ENCODE measurements around the gene FMR1. TPM values are rescaled to one million over a fixed set of nuclear protein-coding genes. Genes with fewer than 3 reads are reported as not detected.

Gene FMR1
- total RNA-seq, 2 donors from 2014 or later = 22.0 to 34.6 TPM

DNA sequence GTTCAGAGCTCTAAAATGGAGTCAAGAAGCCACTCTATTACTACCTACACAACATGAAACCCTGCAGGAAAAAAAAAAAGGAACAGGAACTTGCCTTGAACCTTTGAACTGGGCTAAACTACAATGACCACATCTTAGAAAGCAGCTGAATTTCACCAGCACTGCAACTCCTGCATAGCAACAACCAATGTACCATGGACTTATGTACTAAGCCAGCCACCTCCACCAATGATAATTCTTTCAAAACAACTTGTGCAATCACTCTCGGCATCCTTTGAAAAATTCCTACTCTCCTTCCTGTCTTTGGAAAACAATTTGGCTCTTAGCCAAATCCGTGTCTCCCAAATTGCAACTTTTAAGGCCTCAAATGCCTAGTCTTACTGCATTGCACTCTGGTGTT lies 26.8 kb upstream of the FMR1 start:
- DNase-seq (ENCODE audit: low spot score) = no peak
- TF ChIP-seq, protein P1, sequence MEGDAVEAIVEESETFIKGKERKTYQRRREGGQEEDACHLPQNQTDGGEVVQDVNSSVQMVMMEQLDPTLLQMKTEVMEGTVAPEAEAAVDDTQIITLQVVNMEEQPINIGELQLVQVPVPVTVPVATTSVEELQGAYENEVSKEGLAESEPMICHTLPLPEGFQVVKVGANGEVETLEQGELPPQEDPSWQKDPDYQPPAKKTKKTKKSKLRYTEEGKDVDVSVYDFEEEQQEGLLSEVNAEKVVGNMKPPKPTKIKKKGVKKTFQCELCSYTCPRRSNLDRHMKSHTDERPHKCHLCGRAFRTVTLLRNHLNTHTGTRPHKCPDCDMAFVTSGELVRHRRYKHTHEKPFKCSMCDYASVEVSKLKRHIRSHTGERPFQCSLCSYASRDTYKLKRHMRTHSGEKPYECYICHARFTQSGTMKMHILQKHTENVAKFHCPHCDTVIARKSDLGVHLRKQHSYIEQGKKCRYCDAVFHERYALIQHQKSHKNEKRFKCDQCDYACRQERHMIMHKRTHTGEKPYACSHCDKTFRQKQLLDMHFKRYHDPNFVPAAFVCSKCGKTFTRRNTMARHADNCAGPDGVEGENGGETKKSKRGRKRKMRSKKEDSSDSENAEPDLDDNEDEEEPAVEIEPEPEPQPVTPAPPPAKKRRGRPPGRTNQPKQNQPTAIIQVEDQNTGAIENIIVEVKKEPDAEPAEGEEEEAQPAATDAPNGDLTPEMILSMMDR (IDR thresholded peaks at IDR 0.05) = no peak
- TF ChIP-seq POLR2A (IDR thresholded peaks at IDR 0.05) = no peak
- no peak for TF ChIP-seq POLR2AphosphoS5 (IDR thresholded peaks at IDR 0.05)
- H3K9me3 ChIP-seq = no peaks in the 10 kb centered on the region
- no peak overlapping the region for H3K4me3 ChIP-seq
- H3K27ac ChIP-seq = no peak overlapping the region
- H3K27me3 ChIP-seq (replicated peaks; ENCODE audit: insufficient read depth) = no peaks in the 10 kb centered on the region
- no peaks in the 10 kb centered on the region for H3K36me3 ChIP-seq
- intact Hi-C loops (cut with DNase I) = no loop called here
- no peaks in the 10 kb centered on the region for H3K4me1 ChIP-seq (replicated peaks)
- WGBS = 20% methylated on average over 2 of the region's 2 CpGs

DNA sequence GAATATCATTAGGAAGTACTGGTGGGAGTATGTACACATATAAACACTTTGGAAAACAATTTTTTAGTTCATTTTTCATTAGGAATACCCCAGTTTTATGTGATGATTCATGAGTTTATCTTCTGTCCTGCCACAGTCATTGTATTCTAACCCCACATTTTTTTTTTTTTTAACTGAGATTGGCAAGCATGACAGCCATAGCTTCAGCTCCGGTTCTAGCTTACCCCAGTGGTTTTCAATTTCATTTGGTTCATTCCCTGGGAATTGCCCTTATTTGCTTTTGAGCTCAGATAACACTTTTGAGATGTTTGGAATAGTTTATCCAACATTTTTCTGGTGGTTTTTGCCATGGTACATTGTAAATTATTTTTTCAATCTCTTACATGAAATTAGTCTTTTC lies 21.0 kb upstream of the FMR1 start:
- DNase-seq (ENCODE audit: low spot score) = no peak
- Histone ChIP-seq H3K36me3 (no peaks in the 10 kb centered on the region), H3K9me3 (no peaks in the 10 kb centered on the region), H3K27ac (no peak overlapping the region), H3K4me1 (replicated peaks) (no peaks in the 10 kb centered on the region), H3K4me3 (no peak overlapping the region), H3K27me3 (replicated peaks; ENCODE audit: insufficient read depth) (no peaks in the 10 kb centered on the region)
- 8% methylated on average over 1 of the region's 1 CpG for WGBS
- intact Hi-C loops (cut with DNase I) = no loop called here
- TF ChIP-seq, protein P1 (IDR thresholded peaks at IDR 0.05) = no peak
- TF ChIP-seq POLR2A (IDR thresholded peaks at IDR 0.05) (no peak), POLR2AphosphoS5 (IDR thresholded peaks at IDR 0.05) (no peak)

DNA sequence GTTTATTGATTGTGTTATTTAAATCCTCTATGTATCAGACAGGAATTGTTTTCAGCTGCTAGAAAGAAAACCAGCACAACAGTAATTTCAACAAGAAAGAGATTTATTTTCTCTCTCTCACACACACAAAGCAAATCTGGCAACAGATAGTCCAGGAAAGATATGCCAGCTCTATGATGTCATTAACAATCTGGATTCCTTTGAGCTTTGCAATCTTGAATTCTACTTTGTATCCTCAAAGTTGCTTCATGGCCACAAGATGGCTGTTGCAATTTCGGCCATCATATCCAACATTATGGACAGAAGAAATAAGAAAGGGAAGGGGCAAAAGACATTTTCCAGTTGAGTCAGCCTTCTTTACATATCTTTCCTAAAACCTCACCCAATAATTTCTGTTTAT lies 19.8 kb upstream of the FMR1 start:
- DNase-seq (ENCODE audit: low spot score) = no peak
- no peaks in the 10 kb centered on the region for H3K9me3 ChIP-seq
- H3K27ac ChIP-seq = no peak overlapping the region
- H3K27me3 ChIP-seq (replicated peaks; ENCODE audit: insufficient read depth) = no peaks in the 10 kb centered on the region
- no peaks in the 10 kb centered on the region for H3K36me3 ChIP-seq
- 93% methylated on average over 1 of the region's 1 CpG for WGBS
- intact Hi-C loops (cut with DNase I) = no loop called here
- TF ChIP-seq POLR2AphosphoS5 (IDR thresholded peaks at IDR 0.05) (no peak), POLR2A (IDR thresholded peaks at IDR 0.05) (no peak)
- TF ChIP-seq, protein P1 (IDR thresholded peaks at IDR 0.05) = no peak
- H3K4me3 ChIP-seq = no peak overlapping the region
- no peaks in the 10 kb centered on the region for H3K4me1 ChIP-seq (replicated peaks)

DNA sequence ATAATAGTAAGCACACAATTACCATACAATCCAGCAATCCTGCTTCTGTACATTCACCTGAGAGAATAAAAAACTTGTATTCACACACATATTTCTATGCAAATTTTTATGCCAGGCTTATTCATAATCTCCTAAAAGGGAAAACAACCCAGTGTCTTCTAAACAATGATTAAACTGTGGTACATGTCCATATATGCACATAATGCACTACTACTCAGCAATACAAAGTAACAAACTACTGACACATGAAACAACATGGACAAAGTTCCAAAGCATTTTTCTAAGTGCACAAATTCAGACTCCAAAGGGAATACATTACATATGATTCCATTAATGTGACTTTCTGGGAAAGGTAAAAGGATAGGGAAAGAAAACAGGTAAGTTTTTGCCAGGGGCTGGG lies 18.0 kb upstream of the FMR1 start:
- H3K4me1 ChIP-seq (replicated peaks) = no peaks in the 10 kb centered on the region
- intact Hi-C loops (cut with DNase I) = no loop called here
- no peaks in the 10 kb centered on the region for H3K27me3 ChIP-seq (replicated peaks; ENCODE audit: insufficient read depth)
- no peak for DNase-seq (ENCODE audit: low spot score)
- no peaks in the 10 kb centered on the region for H3K36me3 ChIP-seq
- TF ChIP-seq POLR2A (IDR thresholded peaks at IDR 0.05) (no peak), POLR2AphosphoS5 (IDR thresholded peaks at IDR 0.05) (no peak)
- TF ChIP-seq, protein P1 (IDR thresholded peaks at IDR 0.05) = no peak
- no peaks in the 10 kb centered on the region for H3K9me3 ChIP-seq
- H3K27ac ChIP-seq = no peak overlapping the region
- no peak overlapping the region for H3K4me3 ChIP-seq

DNA sequence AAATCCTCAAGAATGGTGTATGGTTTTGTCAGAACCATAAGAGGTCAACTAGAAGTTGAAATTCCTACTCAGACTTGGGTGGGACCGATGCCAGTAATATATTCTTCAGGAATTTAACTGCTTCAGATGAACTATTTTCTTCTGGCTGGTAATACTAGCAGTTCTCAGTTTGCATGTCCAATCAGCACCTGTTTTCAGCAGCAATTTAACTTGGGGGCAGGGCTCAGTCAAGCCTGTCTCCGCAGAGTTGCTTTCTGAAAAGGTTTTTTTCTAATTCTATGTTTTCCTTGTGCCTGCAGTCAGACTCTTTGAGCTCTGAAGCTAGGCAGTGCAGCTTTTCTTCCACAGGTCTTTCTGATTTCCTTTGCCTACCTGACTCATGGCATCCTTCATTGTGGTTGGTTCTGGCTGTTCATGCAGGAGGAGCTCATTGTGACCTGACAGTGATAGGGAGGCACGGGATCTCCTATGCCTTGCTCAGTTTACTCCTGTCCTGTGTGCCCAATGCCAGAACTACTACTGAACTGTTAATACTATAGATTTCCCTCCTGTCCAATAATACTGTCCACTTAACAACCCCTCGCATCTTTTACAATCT lies 17.3 kb upstream of the FMR1 start:
- Histone ChIP-seq H3K27ac (no peak overlapping the region), H3K9me3 (no peaks in the 10 kb centered on the region), H3K4me3 (no peak overlapping the region), H3K4me1 (replicated peaks) (no peaks in the 10 kb centered on the region), H3K27me3 (replicated peaks; ENCODE audit: insufficient read depth) (no peaks in the 10 kb centered on the region), H3K36me3 (no peaks in the 10 kb centered on the region)
- WGBS = 13% methylated on average over 4 of the region's 4 CpGs
- TF ChIP-seq, protein P1 (IDR thresholded peaks at IDR 0.05) = no peak
- intact Hi-C loops (cut with DNase I) = no loop called here
- DNase-seq (ENCODE audit: low spot score) = no peak
